Neural progenitor cell (in vitro differentiated cells): ENCODE results near the gene MRGPRX2.

Source experiments
- EZH2 ChIP-seq: fragments of 200-600 bp; sonication (generic); IDR thresholded peaks from 2 replicates; pipeline ENCODE4 v1.6.1; 2017; ENCODE audit warnings: antibody characterized with exemption, mild to moderate bottlenecking, moderate library complexity
- TF ChIP-seq, protein P1 (sequence below): fragments of 200-600 bp; sonication (generic); IDR thresholded peaks from 2 replicates; pipeline ENCODE4 v1.5.1; 2017; ENCODE audit warnings: antibody characterized with exemption, mild to moderate bottlenecking

DNA sequence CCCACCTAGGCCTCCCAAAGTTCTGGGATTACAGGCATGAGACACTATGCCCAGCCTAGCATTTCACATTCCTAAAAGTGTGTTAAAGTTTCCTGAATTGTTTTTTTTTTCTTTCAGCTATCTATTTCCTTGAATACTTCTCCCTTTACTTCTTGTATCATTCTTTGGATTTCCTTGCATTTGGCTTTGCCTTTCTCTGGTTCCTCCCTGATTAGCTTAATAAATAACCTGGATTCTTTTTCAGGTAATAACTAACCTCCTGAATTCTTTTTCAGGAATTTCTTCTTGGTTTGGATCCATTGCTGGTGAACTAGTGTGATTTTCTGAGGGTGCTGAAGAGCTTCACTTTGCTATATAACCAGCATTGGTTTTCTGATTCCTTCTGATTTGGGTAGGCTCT lies 47.9 kb downstream of the MRGPRX2 start:
- TF ChIP-seq, protein P1, sequence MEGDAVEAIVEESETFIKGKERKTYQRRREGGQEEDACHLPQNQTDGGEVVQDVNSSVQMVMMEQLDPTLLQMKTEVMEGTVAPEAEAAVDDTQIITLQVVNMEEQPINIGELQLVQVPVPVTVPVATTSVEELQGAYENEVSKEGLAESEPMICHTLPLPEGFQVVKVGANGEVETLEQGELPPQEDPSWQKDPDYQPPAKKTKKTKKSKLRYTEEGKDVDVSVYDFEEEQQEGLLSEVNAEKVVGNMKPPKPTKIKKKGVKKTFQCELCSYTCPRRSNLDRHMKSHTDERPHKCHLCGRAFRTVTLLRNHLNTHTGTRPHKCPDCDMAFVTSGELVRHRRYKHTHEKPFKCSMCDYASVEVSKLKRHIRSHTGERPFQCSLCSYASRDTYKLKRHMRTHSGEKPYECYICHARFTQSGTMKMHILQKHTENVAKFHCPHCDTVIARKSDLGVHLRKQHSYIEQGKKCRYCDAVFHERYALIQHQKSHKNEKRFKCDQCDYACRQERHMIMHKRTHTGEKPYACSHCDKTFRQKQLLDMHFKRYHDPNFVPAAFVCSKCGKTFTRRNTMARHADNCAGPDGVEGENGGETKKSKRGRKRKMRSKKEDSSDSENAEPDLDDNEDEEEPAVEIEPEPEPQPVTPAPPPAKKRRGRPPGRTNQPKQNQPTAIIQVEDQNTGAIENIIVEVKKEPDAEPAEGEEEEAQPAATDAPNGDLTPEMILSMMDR: no peak
- no peak for TF ChIP-seq EZH2
